Activated CD4-positive, alpha-beta T cell treated with anti-CD3 and anti-CD28 coated beads, Interleukin-2, amount 50 U/mL, for 48 hours (primary cell): ENCODE measurements around the gene ST3GAL4.
"Not testable (repeated sequence)": the region's sequence is repeated elsewhere in the genome, so short reads cannot be mapped to it uniquely, and the experiment has no call there.

ENCODE experiments used
- DNase-seq, 2 experiments: peaks; one replicate each; pipeline ENCODE4 v3.0.0-alpha.2; 2020

ST3GAL4 gene

DNA sequence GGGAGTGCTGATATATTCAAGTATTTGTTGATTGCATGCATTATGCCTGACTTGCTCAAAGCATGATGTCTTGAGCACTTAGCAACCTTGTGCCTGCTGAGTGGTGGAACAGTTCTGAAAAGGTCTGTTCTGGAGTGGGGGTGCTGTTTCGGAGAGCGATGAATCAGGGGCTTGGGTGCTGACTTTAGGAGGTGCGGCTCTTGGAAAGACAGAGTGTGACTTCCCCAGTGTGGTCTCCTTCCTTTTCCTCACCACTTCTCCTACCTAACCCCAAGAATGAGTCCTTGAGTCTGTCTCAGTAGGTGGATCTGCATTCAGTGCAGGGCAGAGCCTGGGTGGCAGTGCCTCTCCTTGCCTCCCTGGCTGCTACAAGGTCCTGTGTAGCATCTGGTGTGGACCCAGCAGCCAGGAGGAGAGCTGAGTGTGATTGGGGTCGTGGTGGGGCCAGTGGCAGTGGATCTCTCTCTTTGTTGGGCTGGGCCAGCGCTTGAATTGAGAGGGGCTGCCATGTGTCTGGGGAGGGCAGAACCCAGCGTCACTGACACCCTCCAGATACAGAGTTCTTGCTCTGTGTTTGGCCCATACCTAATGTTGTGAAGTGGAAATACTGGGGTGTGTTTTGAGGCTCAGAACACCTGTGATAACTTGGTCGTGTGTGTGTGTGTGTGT, 35.9 kb downstream of the ST3GAL4 start:
- no peak for DNase-seq

DNA sequence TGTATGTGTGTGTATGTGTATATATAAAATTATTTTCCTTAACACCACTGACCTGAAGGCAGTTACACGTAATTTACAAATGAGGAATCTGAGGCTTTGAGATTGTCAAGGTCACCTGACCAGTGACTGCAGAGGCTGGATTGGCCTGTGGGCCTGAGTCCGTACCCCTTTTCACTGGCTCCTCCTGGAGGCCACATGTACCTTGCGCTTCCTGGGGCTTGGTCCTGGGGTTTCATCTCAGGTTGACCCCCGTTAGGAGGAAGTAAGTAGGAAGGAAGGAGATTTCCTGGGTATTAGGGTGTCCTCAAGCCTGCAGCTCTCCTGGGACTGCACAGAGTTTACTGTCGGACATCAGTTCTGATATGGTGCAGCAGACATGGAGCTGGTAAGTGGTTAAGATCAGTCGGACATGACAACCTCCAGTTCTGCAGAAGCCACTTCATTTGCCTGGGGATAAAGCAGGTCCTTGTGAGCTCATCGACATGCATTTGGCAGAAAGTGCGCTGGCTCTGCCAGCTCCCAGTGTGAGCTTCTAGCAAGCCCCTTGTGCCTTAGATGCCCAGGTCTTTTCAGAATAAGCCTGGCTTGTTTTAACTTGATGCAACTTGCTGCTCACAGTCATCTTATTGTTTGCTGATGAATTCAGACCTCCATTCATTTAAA, 36.6 kb downstream of the ST3GAL4 start:
- DNase-seq = no peak

GRCh38 chr11:126392633-126393013, 37.1 kb downstream of the ST3GAL4 start:
- no peak for DNase-seq

- DNase-seq = no peak
These were observed 37.7 kb downstream of the ST3GAL4 start for GRCh38 chr11:126393143-126393542.

- no peak for DNase-seq
These were observed 38.5 kb downstream of the ST3GAL4 start for GRCh38 chr11:126394036-126394435.

DNA sequence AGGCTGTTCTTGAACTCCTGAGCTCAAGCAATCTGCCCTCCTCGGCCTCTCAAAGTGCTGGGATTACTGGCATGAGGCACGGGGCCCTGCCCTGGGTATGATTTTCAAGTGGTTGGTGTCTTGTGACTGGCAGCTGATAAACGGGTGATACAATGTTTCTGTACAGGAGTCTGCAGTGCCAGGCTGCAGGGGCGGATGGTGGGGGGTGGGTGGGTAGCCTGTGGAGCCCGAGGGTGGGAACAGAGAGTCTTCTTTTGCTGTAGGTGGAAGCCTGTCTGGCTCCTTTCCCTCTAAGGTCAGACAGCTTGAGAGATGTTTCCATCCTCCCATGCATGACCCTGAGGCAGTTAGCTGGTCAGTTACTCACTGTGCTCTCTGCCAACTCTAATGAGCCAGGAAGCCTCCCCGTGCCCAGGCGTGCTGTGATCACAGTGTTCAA, 39.2 kb downstream of the ST3GAL4 start:
- not testable (repeated sequence) for DNase-seq

DNA sequence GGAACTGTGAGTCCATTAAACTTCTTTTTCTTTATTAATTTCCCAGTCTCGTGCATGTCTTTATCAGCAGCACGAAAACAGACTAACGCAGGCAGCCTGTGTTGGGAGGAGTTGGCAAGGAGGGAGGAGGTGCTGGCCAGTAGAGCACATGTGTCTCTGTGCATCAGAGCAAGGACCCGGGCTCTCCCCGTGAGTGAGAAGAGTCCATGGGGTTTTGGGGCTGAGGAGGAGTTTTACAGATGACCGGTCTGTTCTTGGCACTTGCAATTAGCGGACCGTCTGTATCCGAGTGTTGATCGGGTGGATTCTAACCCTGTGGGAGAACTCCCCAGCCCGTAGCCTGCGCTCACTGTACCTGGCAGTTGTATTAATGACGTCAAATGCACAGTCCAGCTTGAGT, 40.3 kb downstream of the ST3GAL4 start:
- DNase-seq = not testable (repeated sequence)

GRCh38 chr11:126396266-126396665, 40.8 kb downstream of the ST3GAL4 start:
- DNase-seq = not testable (repeated sequence)

DNA sequence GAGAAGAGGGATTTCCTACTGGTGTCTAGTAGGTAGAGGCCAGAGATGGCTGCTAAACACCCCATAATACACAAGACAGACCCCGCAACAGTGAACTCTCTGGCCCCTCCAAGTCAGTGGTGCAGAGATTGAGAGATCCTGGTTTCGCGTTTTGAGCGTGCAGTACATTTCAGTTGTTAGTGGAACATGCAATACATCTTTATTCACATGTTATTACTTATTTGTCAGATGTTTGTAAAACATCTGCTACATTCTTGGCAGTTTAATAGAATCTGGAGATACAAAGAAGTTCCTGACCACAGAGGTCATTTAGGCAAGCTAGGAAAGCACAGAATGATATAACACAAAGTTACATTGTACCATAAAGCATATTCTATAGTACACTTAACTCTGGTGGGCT, 41.5 kb downstream of the ST3GAL4 start:
- DNase-seq = no peak

GRCh38 chr11:126398296-126398695, 42.8 kb downstream of the ST3GAL4 start:
- DNase-seq = no peak

GRCh38 chr11:126398721-126399120, 43.2 kb downstream of the ST3GAL4 start:
- DNase-seq = no peak

- DNase-seq = no peak
These were observed 44.5 kb downstream of the ST3GAL4 start for GRCh38 chr11:126400019-126400418.

DNA sequence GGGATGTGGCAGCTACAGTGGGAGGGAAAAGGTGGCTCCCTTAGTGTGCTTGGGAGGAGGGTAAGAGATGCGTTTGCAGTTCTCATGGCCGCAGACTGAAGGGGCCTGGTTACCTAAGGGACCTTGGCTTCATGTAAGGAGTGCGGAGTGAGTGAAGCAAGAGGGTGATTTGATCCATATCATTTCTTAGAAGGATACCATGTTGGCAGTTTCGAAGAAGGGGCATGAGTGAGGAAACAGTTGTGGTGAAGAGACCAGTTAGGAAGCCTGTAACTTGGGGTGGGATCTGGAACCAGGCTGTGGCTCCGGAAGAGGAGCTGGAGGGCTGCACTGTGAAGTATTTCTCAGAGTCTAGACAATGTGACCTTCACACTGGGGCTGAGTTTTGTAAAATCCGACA, 45.0 kb downstream of the ST3GAL4 start:
- DNase-seq = no peak

DNA sequence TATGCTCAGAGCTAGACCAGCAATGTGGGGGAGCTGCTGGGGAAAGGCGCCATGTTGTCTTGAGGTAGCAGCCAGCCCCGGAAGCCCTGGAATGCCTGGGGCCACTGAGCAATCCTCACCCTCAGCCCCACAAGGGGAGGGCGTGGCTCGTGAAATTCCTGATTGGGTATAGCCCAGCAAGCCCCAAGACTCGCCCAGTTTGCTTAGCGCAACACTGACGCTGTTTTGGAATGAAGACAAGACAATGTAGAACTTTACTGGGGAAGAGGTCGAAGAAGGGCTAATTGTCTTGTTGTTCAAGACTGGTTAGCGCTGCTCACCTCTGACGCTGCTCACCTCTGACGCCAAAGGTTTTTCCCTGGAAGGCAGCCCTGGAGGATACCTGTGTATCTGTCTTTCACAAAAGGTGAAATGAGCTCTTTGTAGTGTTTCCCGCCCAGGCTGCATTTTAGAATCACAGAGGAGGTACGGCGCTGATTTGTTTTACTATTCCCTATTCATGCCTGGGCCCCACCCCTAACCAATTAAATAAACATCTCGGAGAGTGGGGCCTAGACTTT, 47.6 kb downstream of the ST3GAL4 start:
- DNase-seq = no peak

DNA sequence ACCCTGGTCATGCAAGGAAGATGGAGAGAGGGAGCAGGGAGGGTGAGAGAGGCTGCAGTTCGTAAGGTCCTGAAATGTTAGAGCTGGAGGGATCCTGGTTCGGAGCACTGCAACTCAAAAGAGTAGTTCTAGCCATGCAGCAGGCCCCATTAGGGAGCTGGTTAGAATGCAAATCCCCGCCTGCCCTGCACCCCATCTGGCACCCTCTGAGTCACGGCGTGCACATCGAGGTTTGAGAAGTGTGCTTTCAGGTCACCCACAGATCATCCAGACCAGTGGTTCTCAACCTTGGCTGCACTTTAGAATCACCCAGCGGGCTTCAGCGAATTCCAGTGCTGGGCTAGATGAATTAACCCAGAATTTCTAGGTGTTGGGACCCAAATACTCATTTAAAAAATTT, 48.2 kb downstream of the ST3GAL4 start:
- DNase-seq = no peak

- no peak for DNase-seq
These were observed 48.9 kb downstream of the ST3GAL4 start for GRCh38 chr11:126404367-126404766.

DNA sequence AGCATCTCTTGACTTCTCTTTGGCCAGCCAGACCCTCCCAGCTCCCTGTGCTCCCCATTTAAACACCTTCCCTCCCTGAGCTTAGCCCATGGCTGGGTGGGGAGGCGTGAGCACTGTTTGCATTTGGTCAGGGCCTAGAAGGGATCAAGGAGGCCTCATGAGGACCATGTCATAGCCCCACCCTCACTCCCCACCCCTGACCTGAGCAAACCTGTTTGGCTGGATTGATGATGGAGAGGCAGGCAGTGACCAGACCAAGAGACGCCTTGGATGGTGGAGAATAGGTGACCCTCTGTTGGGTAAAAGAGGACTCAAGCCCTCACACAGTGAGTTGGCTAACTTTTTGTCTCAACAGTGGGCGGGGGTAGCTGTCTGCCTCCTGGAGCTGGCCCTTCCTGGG, 49.9 kb downstream of the ST3GAL4 start:
- DNase-seq = no peak

DNA sequence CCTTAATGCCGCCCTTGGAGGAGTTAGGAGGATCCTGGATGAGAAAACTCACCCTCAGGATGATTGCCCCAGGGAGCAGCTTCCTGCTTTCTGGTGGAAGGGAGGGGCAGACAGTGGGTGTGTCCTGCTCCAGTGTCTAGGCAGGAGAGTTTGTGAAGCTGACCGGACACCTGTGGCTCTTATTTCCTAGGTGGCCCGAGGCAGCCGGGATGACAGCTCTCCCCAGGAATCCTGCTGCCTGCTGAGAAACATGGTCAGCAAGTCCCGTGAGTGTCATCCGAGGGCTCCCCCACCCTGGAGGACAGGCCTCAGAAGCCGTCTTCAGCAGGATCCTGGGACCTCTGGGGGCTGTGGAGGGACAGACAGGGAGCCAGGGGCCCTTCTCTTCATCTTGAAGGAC, 50.4 kb downstream of the ST3GAL4 start:
- no peak for DNase-seq

DNA sequence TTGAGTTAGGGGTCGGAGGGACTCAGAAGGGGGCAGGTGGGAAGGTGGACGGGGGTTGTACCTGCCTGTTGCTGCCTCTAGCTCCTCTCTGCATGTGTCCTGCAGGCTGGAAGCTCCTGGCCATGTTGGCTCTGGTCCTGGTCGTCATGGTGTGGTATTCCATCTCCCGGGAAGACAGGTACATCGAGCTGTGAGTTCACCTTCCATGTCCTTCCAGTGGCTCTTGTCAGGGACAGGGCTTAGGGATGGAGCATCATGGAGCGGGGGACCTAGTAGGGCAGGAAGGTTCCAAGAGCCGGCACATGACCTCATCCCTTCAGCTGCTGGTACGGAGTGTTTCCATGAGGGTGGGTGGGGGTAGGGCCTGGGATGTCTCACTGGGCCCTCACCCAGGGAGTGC, 50.9 kb downstream of the ST3GAL4 start:
- DNase-seq = no peak

DNA sequence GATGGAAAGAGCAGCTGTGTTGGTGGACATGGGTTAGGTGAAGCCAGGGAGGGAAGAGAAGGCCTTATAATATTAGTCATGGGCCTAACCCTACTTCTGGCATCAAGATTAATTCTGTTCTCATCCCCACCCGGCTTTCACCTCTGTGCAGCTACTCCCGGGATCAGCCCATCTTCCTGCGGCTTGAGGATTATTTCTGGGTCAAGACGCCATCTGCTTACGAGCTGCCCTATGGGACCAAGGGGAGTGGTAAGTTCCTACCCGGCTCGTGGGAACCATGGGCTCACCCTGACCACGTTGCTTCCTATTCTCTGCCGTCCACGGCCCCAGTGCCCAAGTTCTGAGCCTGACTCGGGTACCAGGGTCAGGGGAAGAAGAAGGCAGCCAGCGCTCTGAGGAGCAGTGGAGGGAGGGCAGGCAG, 51.6 kb downstream of the ST3GAL4 start:
- no peak for DNase-seq

DNA sequence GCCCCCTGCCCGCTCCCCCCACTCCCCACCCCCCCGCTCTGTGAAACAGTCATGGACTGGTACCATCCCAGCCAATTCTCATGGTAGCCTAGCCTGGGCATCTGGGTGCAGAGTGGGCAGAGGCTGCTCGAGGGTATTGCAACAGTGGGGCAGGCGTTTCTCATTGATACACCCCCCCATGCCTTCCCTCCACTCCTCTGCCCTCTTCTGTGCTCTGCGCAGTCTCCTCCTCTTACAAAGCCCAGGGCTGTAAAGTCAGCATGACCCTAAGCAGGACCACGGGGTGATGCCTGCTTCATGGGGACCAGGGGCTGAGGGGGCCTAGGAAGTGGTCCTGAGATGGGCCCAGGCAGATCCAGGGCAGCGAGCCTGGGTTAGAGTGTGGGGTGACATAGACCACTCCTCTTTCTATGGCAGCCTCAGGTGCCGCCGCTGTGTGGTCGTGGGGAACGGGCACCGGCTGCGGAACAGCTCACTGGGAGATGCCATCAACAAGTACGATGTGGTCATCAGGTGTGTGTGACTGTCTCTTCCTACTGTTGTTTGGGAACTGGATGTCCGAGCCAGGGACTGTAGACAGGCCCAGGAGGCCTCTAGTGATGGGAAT, 52.3 kb downstream of the ST3GAL4 start:
- no peak for DNase-seq

- DNase-seq = no peak
These were observed 53.0 kb downstream of the ST3GAL4 start for GRCh38 chr11:126408496-126408895.

DNA sequence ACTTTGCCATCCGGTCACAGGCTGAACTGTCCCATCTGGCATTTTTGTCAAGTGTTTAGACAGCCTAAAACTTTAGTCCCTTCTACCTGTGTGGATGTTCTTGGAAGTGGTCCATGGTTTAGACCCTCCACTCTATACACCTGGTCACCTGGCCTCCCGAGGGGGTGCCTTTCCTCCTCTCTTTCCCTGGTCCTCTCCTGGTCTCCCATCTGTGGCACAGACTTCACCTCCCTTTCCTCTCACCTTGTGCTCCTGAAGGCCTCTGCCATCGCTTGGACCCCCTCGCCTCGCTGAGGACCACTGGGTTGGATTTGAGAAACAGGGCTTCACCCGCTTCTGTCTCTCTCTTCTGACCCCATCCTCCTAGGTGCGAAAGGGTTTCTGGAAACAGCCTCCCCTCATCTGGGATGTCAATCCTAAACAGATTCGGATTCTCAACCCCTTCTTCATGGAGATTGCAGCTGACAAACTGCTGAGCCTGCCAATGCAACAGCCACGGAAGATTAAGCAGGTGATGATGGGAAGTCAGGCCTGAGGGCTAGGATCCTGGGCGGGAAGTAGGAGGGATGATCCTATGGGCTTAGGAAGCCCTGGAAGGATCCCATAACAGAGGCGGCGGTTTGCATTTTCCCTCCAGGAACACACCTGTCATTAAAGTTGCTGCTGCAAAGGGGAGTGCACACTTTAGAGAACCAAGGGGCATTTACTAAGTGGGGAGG, 53.6 kb downstream of the ST3GAL4 start:
- no peak for DNase-seq
